ENCODE results near the gene GCNT4.
A peak's percentile ranks its signal among the peaks of the same experiment; 100 is the strongest.

The GCNT4 gene

GRCh38 chr5:75021800-75022199, 30.6 kb downstream of the GCNT4 start:
- in situ Hi-C loops (cut with MboI; ENCODE audit: low pct_unique_long_range_greater_than_20kb, low sequenced_read_pairs), result no loop called here
- DNase-seq, result no peak

- no peak for DNase-seq
- in situ Hi-C loops (cut with MboI; ENCODE audit: low pct_unique_long_range_greater_than_20kb, low sequenced_read_pairs), result no loop called here
These were observed 31.1 kb downstream of the GCNT4 start for GRCh38 chr5:75021219-75021618.

DNA sequence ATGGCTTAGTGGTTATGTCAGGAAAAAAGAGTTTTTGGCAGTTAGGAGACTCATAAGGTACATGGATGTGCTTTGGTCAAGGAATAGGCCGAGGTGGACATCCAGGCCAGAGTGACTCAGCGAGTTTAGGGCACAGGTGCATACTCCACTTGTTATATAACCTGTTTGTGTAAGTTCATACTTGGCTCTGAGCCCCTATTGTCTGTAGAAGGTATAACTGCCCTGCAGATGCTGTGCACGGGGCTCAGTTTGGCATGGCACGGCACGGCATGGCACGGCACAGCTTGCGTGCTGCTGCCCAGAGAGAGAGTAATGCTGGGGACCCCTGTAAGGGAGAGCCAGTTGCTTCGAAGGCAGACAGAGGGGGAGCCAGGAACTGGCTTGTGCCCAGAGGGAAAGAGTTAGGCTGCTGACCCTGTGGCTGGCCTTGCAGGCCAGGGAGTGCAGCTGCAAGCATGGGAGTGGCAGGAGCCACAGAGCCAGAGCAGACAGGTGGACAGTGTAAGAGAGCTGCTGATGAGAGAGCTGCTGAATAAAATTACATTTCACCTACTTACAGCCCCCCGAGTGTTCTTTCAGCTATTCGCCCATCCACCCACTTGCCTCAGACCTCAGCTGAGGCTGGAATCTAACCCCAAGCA, 32.2 kb downstream of the GCNT4 start:
- in situ Hi-C loops (cut with MboI; ENCODE audit: low pct_unique_long_range_greater_than_20kb, low sequenced_read_pairs), result no loop called here
- no peak for DNase-seq

DNA sequence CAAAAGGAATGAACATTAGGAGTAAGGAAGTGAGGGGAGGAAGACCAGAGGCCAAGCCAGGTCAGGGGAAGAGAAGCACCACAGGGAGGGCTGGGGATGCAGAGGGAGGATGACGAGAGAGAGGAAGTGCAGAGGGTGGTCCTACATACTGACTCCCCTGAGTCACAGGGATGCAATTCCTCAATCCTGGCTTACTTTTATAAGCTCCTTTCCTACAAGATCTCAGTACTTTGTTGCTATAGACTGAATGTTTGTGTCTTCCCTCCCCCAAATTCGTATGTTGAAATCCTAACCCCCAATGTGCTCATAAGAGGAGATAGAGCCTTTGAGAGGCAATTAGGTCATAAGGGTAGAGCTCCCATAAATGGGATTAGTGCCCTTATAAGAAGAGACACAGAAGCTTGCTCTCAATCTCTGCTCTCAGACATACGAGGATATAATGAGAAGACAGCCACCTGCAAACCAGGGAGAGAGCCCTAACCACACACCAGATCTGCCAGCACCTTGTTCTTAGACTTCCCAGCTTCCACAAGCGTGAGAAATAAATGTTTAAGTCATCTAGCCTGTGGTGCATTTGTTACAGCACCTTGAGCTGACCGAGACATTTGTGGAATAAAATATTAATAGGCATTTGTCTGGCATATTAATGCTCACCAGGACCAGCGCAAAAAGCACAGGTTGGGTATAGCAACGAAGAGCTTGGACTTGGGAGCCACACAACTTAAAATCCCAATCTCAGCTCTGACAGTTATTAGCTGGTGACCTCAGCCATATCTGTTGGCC, 33.4 kb downstream of the GCNT4 start:
- in situ Hi-C loops (cut with MboI; ENCODE audit: low pct_unique_long_range_greater_than_20kb, low sequenced_read_pairs), result no loop called here
- DNase-seq, result no peak

GRCh38 chr5:75017971-75018370, 34.4 kb downstream of the GCNT4 start:
- in situ Hi-C loops (cut with MboI; ENCODE audit: low pct_unique_long_range_greater_than_20kb, low sequenced_read_pairs), result no loop called here
- DNase-seq, result no peak

DNA sequence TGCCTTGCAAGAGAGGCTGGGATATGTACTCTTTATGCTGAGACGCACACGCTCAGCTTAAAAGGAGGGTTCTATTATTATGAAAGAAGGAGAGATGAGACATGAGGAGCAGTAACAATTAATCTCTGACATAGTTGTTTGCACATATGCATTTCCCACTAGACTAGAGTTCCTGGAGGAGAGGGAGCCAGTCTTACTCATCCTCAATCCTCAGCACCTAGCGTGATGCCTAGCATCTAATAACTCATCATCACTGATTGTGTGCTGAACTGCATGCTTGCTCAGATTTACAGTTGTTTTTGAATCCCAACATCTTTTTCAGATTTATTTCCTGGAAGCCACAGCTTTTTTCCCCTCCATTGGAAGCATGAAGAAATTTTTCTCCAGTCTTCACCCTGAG, 35.5 kb downstream of the GCNT4 start:
- in situ Hi-C loops (cut with MboI; ENCODE audit: low pct_unique_long_range_greater_than_20kb, low sequenced_read_pairs), result no loop called here
- DNase-seq, result no peak

DNA sequence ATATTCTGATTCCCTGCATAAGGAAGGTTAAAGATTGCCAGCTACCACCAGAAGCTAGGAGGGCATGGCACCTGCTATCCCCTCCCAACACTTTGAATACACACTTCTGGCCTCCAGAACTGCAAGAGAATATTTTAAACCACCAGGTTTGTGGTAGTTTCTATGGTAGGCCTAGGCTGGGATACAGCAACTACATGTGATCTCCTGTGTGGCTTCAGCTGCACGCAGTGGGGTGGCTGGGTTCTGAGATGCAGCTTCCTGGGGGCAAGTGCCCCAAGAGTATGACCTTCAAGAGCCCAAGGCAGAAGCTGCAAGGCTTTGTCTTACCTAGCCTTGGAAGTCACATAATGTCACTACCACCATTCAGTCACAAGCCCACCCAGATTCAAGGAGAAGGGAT, 39.6 kb downstream of the GCNT4 start:
- in situ Hi-C loops (cut with MboI; ENCODE audit: low pct_unique_long_range_greater_than_20kb, low sequenced_read_pairs), result no loop called here
- DNase-seq, result no peak

GRCh38 chr5:75010838-75011237, 41.5 kb downstream of the GCNT4 start:
- no peak for DNase-seq
- in situ Hi-C loops (cut with MboI; ENCODE audit: low pct_unique_long_range_greater_than_20kb, low sequenced_read_pairs), result no loop called here

DNA sequence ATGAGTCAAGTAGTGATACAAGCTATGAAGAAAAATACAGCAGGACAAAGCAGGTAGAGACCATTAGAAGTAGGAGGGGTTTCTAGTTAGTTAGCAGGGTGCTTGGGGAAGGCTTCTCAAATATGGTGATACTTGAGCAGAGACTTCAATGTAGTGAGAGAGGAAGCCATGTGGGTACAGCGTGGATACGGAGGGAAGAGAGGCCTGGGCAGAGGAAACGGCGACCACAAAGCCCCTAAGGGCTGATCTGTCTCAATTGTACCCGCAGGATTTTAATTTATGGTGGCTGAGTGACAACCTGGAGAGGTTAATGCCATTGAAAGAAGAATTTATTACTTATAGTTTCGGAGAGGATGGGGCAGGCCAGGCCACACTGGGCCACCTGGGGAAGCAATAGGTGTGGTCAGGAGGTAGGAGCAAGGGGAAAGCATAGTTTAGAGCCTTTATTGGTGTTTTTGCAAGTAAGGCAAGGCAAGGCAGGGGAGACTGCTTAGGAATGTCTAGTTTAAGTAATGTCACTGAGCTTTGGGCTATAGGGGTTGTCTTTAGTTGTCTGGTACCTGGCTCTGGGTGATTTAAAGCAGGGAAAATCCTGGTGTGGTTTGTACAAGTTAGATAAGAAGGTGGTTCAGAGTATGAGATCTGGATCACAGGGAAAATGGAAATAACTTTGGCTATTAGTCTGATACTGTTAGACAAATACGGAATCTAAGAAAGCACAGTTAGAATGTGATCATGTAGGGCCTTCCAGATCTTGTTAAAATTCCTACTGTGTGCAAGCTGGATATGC, 42.6 kb downstream of the GCNT4 start:
- in situ Hi-C loops (cut with MboI; ENCODE audit: low pct_unique_long_range_greater_than_20kb, low sequenced_read_pairs), result no loop called here
- DNase-seq, result peak; percentile 15

GRCh38 chr5:75006865-75007822, 45.2 kb downstream of the GCNT4 start:
- no peak for DNase-seq
- in situ Hi-C loops (cut with MboI; ENCODE audit: low pct_unique_long_range_greater_than_20kb, low sequenced_read_pairs), result no loop called here

GRCh38 chr5:75005561-75005960, 46.8 kb downstream of the GCNT4 start:
- DNase-seq, result no peak
- in situ Hi-C loops (cut with MboI; ENCODE audit: low pct_unique_long_range_greater_than_20kb, low sequenced_read_pairs), result no loop called here
